MCF 10A (cell line): ENCODE measurements around the gene DSG4. TPM values are rescaled to one million over a fixed set of nuclear protein-coding genes. Genes with fewer than 3 reads are reported as not detected.

Experiments used
- BruUV-seq: library from RNA; stranded (reverse); fragments of 400-500 nt; replicated peaks from 2 replicates; lab custom pipeline; 2021; lab: Mats Ljungman, UMichigan
- CTCF ChIA-PET: fragments of 300-600 bp; sonication (Branson Sonifier 250); formaldehyde crosslinking; extraction: SDS; loops from one replicate; lab custom pipeline; 2021; ENCODE audit warnings: antibody characterized with exemption, inconsistent platforms; lab: Yijun Ruan, JAX
- POLR2A ChIA-PET: fragments of 300-600, 350-650 bp; sonication (Branson Sonifier 250); formaldehyde crosslinking; extraction: SDS; loops from one replicate; lab custom pipeline; 2020; ENCODE audit warnings: antibody characterized with exemption, inconsistent platforms; lab: Yijun Ruan, JAX
- DNase-seq: peaks from one replicate; pipeline ENCODE4 v3.0.0-alpha.2; 2018; ENCODE audit not compliant: unreplicated experiment
- H3K27ac Mint-ChIP-seq: one replicate; pipeline ENCODE4 v1.8.0; 2022; ENCODE audit warnings: mild to moderate bottlenecking, low read depth, mixed read lengths; ENCODE audit not compliant: unreplicated experiment
- H3K27me3 Mint-ChIP-seq: one replicate; pipeline ENCODE4 v1.8.0; 2022; ENCODE audit warnings: mixed read lengths; ENCODE audit not compliant: insufficient read depth, unreplicated experiment
- H3K36me3 Mint-ChIP-seq: one replicate; pipeline ENCODE4 v1.8.0; 2022; ENCODE audit warnings: mild to moderate bottlenecking, moderate library complexity, mixed read lengths; ENCODE audit not compliant: insufficient read depth, unreplicated experiment
- H3K4me1 Mint-ChIP-seq: one replicate; pipeline ENCODE4 v1.8.0; 2022; ENCODE audit warnings: mixed read lengths; ENCODE audit not compliant: insufficient read depth, unreplicated experiment
- H3K4me3 Mint-ChIP-seq: one replicate; pipeline ENCODE4 v1.8.0; 2022; ENCODE audit warnings: mild to moderate bottlenecking, moderate library complexity, mixed read lengths; ENCODE audit not compliant: unreplicated experiment
- H3K9me3 Mint-ChIP-seq: one replicate; pipeline ENCODE4 v1.8.0; 2022; ENCODE audit warnings: mixed read lengths; ENCODE audit not compliant: unreplicated experiment
- CTCF ChIP-seq: fragments of 200-600 bp; IDR thresholded peaks from one replicate; pipeline ENCODE4 v1.8.0; 2022; ENCODE audit warnings: antibody characterized with exemption, mild to moderate bottlenecking; ENCODE audit not compliant: unreplicated experiment
- intact Hi-C: fragments of 100-400 bp; cut with micrococcal nuclease; formaldehyde crosslinking; loops from 2 replicates; pipeline ENCODE4 v1.14.1; 2022
- total RNA-seq: library from RNA; stranded (reverse); gene quantifications from 2 replicates; pipeline ENCODE4 v1.2.3, GENCODE V29; 2022

Gene DSG4
- total RNA-seq, 1 experiment from 2014 or later = not detected

- no peak for TF ChIP-seq CTCF
- ChIA-PET POLR2A (interaction anchor here (0.6 to 2.7 kb wide), 19 partner anchors 10 to 390 kb away, joined by 3 to 32 read pairs (median 4); partner anchors contain the start of genes DSC3 and DSG3), CTCF (interaction anchor here (0.5 to 1.1 kb wide), 8 partner anchors 11 to 296 kb away, joined by 3 to 5 read pairs (median 3); partner anchors contain the start of gene DSG3)
- Mint-ChIP-seq H3K27me3 (no peaks in the 10 kb centered on the region), H3K4me1 (peaks cover 18% of the 10 kb centered on the region), H3K36me3 (no peaks in the 10 kb centered on the region), H3K27ac (peak overlapping the region; percentile 46), H3K9me3 (no peaks in the 10 kb centered on the region), H3K4me3 (peak overlapping the region; percentile 5)
- intact Hi-C loops = loop anchor here (10.0 kb wide), 2 partner anchors 325 to 435 kb away; partner anchors contain the start of gene DSC2
- peak; percentile 72 for DNase-seq
- BruUV-seq = no TSS peak
These were observed 53.0 kb downstream of the DSG4 start for GRCh38 chr18:31429623-31430022.

DNA sequence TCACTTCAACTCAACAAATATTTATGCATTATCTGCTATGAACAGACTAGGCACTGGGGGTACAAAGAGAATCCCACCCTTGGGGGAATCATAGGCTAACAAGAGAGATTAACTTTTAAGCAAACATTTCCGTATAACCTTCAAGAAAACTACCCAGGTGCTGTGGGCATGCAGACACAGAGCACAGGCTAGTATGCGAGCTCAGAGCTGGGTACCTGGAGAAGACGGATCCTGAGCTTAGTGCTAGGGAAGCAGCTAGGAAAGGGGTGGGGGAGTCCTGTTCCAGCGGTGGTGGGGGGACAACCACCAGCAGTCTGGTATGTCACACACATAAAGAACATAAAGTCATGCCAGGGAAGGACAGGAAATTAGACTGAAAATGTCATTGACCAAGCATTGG lies 53.5 kb downstream of the DSG4 start:
- no peaks in the 10 kb centered on the region for H3K36me3 Mint-ChIP-seq
- no peaks in the 10 kb centered on the region for H3K27me3 Mint-ChIP-seq
- intact Hi-C loops = no loop called here
- no peaks in the 10 kb centered on the region for H3K9me3 Mint-ChIP-seq
- peak overlapping the region; percentile 46 for H3K27ac Mint-ChIP-seq
- CTCF ChIA-PET = interaction anchor here (0.5 to 1.1 kb wide), 8 partner anchors 10 to 295 kb away, joined by 3 to 5 read pairs (median 3); partner anchors contain the start of gene DSG3
- DNase-seq = no peak
- BruUV-seq = no TSS peak
- POLR2A ChIA-PET = interaction anchor here (0.6 to 2.7 kb wide), 16 partner anchors 10 to 391 kb away, joined by 3 to 32 read pairs (median 4); partner anchors contain the start of genes DSC3 and DSG3
- H3K4me3 Mint-ChIP-seq = no peak overlapping the region
- peaks cover 18% of the 10 kb centered on the region for H3K4me1 Mint-ChIP-seq
- no peak for TF ChIP-seq CTCF

GRCh38 chr18:31430554-31430953 lies 54.0 kb downstream of the DSG4 start:
- ChIA-PET CTCF (interaction anchor here (0.7 to 1.0 kb wide), 4 partner anchors 10 to 295 kb away, joined by 3 to 5 read pairs (median 4); partner anchors contain the start of gene DSG3), POLR2A (interaction anchor here (0.6 to 2.7 kb wide), 14 partner anchors 10 to 391 kb away, joined by 3 to 32 read pairs (median 5); partner anchors contain the start of genes DSC3 and DSG3)
- BruUV-seq = no TSS peak
- H3K4me1 Mint-ChIP-seq = peaks cover 18% of the 10 kb centered on the region
- H3K9me3 Mint-ChIP-seq = no peaks in the 10 kb centered on the region
- no peak overlapping the region for H3K4me3 Mint-ChIP-seq
- H3K27me3 Mint-ChIP-seq = no peaks in the 10 kb centered on the region
- H3K36me3 Mint-ChIP-seq = no peaks in the 10 kb centered on the region
- TF ChIP-seq CTCF = no peak
- intact Hi-C loops = no loop called here
- no peak for DNase-seq
- H3K27ac Mint-ChIP-seq = no peak overlapping the region

GRCh38 chr18:31432316-31432715 lies 55.7 kb downstream of the DSG4 start:
- Mint-ChIP-seq H3K4me3 (no peak overlapping the region), H3K27me3 (no peaks in the 10 kb centered on the region), H3K27ac (no peak overlapping the region), H3K9me3 (no peaks in the 10 kb centered on the region), H3K4me1 (peaks cover 10% of the 10 kb centered on the region), H3K36me3 (no peaks in the 10 kb centered on the region)
- no peak for DNase-seq
- BruUV-seq = no TSS peak
- ChIA-PET POLR2A (interaction anchor here (0.6 to 2.5 kb wide), 2 partner anchors 14 to 59 kb away, joined by 3 to 12 read pairs; partner anchors contain the start of gene DSG3), CTCF (no interaction called here)
- TF ChIP-seq CTCF = no peak
- intact Hi-C loops = no loop called here
